ENCODE data around the gene NFE2L2. TPM values are rescaled to one million over a fixed set of nuclear protein-coding genes. Genes with fewer than 3 reads are reported as not detected.
A peak's percentile ranks its signal among the peaks of the same experiment; 100 is the strongest.

The NFE2L2 gene
- total and polyA plus RNA-seq, 2 experiments from 2014 or later, result 35.0 to 39.1 TPM

DNA sequence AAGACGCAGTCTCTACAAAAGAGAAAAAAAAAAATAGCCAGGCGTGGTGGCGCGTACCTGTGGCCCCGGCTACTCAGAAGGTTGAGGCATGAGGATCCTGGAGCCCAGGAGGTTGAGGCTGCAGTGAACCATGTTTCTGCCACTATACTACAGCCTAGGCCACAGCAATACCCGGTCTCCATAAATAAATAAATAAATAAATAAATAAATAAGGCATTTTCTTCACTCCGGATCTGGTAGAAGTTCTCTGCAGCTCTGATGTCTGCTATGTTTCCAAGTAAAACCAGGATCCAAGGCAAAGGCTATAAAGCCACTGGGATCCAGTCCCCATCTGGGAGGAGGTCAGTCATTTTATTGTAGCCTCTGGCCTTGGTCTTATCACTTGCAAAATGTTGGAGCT is 15.5 kb downstream of the NFE2L2 start (continued):
- TF ChIP-seq, protein P1, sequence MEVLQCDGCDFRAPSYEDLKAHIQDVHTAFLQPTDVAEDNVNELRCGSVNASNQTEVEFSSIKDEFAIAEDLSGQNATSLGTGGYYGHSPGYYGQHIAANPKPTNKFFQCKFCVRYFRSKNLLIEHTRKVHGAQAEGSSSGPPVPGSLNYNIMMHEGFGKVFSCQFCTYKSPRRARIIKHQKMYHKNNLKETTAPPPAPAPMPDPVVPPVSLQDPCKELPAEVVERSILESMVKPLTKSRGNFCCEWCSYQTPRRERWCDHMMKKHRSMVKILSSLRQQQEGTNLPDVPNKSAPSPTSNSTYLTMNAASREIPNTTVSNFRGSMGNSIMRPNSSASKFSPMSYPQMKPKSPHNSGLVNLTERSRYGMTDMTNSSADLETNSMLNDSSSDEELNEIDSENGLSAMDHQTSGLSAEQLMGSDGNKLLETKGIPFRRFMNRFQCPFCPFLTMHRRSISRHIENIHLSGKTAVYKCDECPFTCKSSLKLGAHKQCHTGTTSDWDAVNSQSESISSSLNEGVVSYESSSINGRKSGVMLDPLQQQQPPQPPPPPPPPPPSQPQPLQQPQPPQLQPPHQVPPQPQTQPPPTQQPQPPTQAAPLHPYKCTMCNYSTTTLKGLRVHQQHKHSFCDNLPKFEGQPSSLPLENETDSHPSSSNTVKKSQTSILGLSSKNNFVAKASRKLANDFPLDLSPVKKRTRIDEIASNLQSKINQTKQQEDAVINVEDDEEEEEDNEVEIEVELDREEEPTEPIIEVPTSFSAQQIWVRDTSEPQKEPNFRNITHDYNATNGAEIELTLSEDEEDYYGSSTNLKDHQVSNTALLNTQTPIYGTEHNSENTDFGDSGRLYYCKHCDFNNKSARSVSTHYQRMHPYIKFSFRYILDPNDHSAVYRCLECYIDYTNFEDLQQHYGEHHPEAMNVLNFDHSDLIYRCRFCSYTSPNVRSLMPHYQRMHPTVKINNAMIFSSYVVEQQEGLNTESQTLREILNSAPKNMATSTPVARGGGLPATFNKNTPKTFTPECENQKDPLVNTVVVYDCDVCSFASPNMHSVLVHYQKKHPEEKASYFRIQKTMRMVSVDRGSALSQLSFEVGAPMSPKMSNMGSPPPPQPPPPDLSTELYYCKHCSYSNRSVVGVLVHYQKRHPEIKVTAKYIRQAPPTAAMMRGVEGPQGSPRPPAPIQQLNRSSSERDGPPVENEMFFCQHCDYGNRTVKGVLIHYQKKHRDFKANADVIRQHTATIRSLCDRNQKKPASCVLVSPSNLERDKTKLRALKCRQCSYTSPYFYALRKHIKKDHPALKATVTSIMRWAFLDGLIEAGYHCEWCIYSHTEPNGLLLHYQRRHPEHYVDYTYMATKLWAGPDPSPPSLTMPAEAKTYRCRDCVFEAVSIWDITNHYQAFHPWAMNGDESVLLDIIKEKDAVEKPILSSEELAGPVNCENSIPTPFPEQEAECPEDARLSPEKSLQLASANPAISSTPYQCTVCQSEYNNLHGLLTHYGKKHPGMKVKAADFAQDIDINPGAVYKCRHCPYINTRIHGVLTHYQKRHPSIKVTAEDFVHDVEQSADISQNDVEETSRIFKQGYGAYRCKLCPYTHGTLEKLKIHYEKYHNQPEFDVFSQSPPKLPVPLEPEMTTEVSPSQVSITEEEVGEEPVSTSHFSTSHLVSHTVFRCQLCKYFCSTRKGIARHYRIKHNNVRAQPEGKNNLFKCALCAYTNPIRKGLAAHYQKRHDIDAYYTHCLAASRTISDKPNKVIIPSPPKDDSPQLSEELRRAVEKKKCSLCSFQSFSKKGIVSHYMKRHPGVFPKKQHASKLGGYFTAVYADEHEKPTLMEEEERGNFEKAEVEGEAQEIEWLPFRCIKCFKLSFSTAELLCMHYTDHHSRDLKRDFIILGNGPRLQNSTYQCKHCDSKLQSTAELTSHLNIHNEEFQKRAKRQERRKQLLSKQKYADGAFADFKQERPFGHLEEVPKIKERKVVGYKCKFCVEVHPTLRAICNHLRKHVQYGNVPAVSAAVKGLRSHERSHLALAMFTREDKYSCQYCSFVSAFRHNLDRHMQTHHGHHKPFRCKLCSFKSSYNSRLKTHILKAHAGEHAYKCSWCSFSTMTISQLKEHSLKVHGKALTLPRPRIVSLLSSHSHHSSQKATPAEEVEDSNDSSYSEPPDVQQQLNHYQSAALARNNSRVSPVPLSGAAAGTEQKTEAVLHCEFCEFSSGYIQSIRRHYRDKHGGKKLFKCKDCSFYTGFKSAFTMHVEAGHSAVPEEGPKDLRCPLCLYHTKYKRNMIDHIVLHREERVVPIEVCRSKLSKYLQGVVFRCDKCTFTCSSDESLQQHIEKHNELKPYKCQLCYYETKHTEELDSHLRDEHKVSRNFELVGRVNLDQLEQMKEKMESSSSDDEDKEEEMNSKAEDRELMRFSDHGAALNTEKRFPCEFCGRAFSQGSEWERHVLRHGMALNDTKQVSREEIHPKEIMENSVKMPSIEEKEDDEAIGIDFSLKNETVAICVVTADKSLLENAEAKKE (CRISPR knock-in tag; IDR thresholded peaks at IDR 0.05), result no peak
- TF ChIP-seq, protein P2, sequence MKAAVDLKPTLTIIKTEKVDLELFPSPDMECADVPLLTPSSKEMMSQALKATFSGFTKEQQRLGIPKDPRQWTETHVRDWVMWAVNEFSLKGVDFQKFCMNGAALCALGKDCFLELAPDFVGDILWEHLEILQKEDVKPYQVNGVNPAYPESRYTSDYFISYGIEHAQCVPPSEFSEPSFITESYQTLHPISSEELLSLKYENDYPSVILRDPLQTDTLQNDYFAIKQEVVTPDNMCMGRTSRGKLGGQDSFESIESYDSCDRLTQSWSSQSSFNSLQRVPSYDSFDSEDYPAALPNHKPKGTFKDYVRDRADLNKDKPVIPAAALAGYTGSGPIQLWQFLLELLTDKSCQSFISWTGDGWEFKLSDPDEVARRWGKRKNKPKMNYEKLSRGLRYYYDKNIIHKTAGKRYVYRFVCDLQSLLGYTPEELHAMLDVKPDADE (IDR thresholded peaks at IDR 0.05), result no peak
- TF ChIP-seq, protein P3, sequence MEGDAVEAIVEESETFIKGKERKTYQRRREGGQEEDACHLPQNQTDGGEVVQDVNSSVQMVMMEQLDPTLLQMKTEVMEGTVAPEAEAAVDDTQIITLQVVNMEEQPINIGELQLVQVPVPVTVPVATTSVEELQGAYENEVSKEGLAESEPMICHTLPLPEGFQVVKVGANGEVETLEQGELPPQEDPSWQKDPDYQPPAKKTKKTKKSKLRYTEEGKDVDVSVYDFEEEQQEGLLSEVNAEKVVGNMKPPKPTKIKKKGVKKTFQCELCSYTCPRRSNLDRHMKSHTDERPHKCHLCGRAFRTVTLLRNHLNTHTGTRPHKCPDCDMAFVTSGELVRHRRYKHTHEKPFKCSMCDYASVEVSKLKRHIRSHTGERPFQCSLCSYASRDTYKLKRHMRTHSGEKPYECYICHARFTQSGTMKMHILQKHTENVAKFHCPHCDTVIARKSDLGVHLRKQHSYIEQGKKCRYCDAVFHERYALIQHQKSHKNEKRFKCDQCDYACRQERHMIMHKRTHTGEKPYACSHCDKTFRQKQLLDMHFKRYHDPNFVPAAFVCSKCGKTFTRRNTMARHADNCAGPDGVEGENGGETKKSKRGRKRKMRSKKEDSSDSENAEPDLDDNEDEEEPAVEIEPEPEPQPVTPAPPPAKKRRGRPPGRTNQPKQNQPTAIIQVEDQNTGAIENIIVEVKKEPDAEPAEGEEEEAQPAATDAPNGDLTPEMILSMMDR (conservative IDR thresholded peaks at IDR 0.05; ENCODE audit: low read depth in 2 of 2), result no peak
- no peak for TF ChIP-seq POLR2AphosphoS5 (IDR thresholded peaks at IDR 0.05; ENCODE audit: low read depth)
- TF ChIP-seq STAT1 (IDR thresholded peaks at IDR 0.05; ENCODE audit: unreplicated experiment), result no peak

DNA sequence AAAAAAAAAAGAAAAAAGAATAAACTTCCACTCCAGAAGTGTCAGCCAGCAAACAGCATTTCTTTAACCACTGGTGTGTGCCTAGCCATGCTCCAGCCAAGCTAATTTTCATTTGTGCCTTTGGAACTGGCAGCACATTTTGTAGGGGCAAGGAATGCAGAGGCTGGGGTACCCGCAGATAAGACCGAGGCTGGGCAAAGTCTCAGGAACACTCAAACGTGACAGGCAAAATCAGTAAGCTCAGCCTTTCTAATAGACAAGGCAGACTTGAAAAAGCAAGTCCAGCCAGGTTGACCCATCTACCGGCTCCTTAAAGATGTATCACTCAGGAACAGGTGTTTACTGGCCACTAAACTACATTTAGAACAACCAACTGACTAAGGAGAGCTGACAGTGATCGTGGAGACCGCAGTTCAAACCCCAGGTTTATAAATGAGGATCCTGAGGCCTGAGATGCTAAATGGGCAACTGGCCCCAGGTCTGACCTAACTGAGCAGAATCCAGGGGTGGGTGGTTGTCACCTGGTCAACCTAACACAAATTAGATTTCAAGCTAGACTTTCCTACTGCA is 16.7 kb downstream of the NFE2L2 start:
- no peaks in the 10 kb centered on the region for H3K9me3 Mint-ChIP-seq
- H3K4me3 Mint-ChIP-seq, result no peak overlapping the region
- H3F3A ChIP-seq (replicated peaks; ENCODE audit: low read depth), result no peaks in the 10 kb centered on the region
- peaks cover 98% of the 10 kb centered on the region for H3K79me2 ChIP-seq (replicated peaks; ENCODE audit: insufficient read depth)
- H3K27me3 Mint-ChIP-seq (ENCODE audit: insufficient read depth, low read depth, poor library complexity), result peaks cover 9% of the 10 kb centered on the region
- no peak overlapping the region for H3K4me3 ChIP-seq
- H3K27ac Mint-ChIP-seq, result peak overlapping the region; percentile 67
- no peak for ATAC-seq
- H3K4me1 ChIP-seq (ENCODE audit: insufficient read depth), result peaks cover 23% of the 10 kb centered on the region
- peak overlapping the region; percentile 79; the same call in 1 of the 2 replicates for H3K27ac ChIP-seq (ENCODE audit: low read depth)
- H3K9me2 ChIP-seq (ENCODE audit: insufficient read depth), result no peaks in the 10 kb centered on the region; the same call in 1 of the 2 replicates
- H3K36me3 ChIP-seq (ENCODE audit: insufficient read depth), result no peaks in the 10 kb centered on the region
- H3K4me1 Mint-ChIP-seq, result peaks cover 57% of the 10 kb centered on the region
- H3K27me3 ChIP-seq (ENCODE audit: insufficient read depth), result no peaks in the 10 kb centered on the region
- peaks cover 4% of the 10 kb centered on the region for H3K36me3 Mint-ChIP-seq (ENCODE audit: low read depth)
- H2AFZ ChIP-seq, result no peak overlapping the region
- no peak for DNase-seq (ENCODE audit: low spot score)
- no peak overlapping the region for H3K4me2 ChIP-seq
- H4K20me1 ChIP-seq (replicated peaks; ENCODE audit: insufficient read depth), result peaks cover 35% of the 10 kb centered on the region
- TF ChIP-seq, protein P2 (IDR thresholded peaks at IDR 0.05), result no peak
- TF ChIP-seq, protein P3 (conservative IDR thresholded peaks at IDR 0.05; ENCODE audit: low read depth in 2 of 2), result no peak
- TF ChIP-seq NANOG (IDR thresholded peaks at IDR 0.05; ENCODE audit: borderline replicate concordance) (no peak), JUNB (IDR thresholded peaks at IDR 0.05; ENCODE audit: unreplicated experiment) (no peak), ZNF331 (CRISPR knock-in tag; IDR thresholded peaks at IDR 0.05; ENCODE audit: low read depth) (no peak), ZNF114 (CRISPR knock-in tag; IDR thresholded peaks at IDR 0.05) (no peak), STAT1 (IDR thresholded peaks at IDR 0.05; ENCODE audit: unreplicated experiment) (no peak), EZH2 (IDR thresholded peaks at IDR 0.05; ENCODE audit: low read depth, unreplicated experiment) (no peak), CREB1 (CRISPR knock-in tag; IDR thresholded peaks at IDR 0.05; ENCODE audit: low read depth) (no peak), EZH2phosphoT487 (IDR thresholded peaks at IDR 0.05; ENCODE audit: unreplicated experiment) (no peak)

All from GM23338 (cell line).